NOMO-1 (cell line): ENCODE measurements around the gene NUDT1.

ENCODE experiments used
- DNase-seq, 2 experiments: peaks; one replicate each; lab custom pipeline; 2025; ENCODE audit not compliant: unreplicated experiment in 2 of 2; lab: John Stamatoyannopoulos, UW

NUDT1 gene

DNA sequence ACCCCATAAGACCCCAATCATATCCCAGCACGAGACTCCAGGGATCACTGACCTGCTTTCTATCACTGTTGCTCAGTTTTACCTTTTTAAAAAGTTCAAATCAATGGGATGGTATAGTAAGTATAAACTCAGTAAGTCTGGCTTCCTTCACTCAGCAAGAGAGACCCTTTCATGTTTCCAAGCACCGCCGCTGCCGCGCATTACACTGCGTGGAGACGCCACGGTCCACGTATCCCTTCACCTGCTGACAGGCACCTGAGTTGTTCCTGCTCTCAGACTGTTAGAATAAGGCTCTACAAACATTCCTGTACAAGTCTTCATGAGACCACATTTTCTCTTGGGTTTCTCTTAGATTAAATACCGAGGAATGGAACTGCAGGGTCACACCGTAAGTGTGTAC, 37.6 kb upstream of the NUDT1 start:
- DNase-seq = no peak

DNA sequence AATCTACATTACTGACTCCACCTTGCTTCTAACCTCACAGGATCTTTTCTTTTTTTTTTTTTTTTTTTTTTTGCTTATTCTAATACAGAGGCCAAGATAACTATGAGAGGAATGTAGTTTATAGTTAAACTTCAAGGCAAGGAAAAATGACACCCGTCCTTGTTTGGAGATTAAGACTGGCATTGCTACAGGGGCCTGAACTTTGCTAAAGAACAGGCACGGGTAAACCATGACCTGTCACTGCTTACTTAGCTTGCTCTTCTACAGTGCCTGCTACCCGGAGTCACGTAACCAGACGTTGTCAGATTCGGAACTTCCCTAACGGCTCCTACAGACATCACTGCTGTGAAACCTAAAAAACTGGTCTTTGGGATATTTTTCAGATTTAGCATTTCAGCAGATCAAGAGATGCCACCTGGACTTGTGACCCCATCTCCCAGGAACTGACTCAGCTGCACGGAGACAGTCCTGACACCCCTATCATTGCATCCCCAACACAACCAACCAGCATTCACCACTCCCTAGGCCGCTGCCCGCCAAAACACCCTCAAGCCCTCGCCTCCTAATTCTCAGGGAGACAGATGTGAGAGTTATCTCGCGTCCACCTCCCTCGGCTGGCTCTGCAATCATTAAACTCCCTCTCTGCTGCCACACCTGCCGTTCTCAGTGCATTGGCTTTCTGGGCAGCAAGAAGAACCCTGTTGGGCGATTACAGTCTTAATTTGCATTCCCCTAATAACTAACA, 36.8 kb upstream of the NUDT1 start:
- no peak for DNase-seq

DNA sequence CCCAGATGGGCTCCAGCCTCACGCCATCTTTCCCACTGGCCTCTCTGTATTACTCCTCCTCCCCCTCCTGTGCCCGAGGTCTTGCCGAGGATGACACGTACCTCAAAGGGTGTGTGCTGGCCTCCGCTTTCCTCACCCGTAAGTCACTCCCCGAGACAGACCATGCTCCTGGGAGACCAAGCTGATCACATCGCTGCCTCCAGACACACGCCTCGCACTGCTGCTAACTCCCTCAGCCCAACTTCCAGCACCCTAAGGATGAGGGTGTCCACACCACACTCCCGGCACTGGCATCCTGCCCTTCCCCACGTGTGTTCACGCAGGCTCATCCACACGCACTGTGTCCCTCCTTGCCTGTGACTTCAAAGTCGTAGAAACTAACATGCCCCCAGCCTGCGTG, 33.3 kb upstream of the NUDT1 start:
- no peak for DNase-seq

DNA sequence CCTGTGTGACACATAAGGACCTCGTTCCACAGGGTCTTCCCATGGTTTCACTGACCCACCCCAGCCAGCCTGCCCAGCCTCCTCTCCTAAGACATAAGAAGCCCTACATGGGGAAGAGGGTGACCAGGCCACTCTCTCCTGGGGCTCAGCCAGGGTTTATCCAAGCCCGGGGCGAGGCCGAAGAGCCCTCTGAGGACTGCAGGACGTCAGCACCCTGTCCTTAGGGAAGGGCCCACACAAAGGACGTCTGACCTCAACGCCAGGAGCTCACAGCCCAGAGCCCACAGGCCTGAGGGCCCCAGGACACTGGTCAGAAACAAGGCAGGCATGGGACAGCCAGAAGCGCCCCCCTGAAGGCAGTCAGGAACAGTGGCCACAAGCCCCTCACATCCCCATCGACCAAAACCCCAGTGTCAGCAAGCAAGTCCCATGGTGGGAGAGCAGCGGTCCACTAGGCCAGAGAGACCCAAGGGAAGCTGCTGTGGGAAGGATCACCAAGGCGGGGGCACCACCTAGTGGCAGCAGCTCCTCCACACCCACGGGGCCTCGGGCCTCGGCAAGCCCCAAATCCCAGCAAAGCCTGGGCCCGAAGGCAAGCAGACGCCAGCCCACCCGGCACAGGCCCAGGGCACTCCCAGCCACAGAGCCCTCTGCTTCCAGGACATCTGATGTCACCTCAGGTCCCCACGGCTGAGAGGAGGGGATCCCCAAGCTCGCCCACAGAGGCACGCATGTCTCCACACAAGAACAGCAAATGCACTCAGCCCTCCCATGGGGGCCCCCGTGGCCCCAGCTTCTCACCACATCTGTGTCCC, 32.7 kb upstream of the NUDT1 start:
- no peak for DNase-seq

DNA sequence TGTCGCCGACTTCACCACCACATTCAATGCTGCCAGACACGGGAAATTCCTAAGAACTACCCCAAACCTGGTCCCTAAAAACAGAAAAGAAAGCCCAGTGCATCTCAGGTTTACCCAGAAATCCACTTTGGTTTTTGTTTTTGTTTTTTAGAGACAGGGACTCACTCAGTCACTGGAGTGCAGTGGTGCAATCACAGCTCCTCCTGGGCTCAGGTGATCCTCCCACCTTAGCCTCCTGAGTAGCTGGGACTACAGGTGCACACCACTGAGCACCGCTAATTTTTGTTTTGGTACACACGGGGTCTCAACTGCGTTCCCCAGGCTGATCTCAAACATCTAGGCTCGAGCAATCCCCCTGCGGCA, 32.1 kb upstream of the NUDT1 start:
- DNase-seq = no peak

DNA sequence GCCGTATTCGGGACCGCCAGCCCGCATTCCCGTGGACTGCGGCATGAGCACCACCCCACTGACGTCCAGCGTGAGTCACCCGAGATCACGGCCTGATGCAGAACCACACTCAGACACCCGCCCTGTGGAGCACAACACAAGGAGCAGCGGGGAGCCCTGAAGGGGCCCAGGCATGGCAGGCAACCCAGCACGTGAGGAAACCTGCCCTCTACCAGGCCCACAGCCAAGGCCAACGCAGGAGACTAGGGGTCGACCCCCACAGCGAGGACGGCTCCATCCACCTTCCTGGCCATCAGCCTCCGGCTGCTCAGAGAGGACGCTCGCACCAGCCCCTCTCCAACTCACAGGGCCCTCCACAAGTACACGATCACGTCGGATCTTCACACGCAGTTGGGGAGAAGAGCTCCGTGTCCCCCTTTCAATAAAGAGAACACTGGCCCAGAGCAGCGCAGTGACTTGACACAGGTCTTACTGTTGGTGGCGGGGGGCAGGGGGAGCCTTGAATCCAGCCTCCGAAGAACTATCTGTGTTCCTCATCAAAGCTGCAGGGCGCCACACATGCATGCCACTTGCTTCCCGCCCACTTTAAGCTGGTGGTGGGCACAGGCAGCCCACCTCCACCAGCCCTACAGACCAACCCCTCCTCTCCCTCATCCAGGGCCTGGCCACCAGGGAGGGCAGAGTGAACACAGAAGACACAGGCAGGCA, 31.3 kb upstream of the NUDT1 start:
- DNase-seq = no peak

DNA sequence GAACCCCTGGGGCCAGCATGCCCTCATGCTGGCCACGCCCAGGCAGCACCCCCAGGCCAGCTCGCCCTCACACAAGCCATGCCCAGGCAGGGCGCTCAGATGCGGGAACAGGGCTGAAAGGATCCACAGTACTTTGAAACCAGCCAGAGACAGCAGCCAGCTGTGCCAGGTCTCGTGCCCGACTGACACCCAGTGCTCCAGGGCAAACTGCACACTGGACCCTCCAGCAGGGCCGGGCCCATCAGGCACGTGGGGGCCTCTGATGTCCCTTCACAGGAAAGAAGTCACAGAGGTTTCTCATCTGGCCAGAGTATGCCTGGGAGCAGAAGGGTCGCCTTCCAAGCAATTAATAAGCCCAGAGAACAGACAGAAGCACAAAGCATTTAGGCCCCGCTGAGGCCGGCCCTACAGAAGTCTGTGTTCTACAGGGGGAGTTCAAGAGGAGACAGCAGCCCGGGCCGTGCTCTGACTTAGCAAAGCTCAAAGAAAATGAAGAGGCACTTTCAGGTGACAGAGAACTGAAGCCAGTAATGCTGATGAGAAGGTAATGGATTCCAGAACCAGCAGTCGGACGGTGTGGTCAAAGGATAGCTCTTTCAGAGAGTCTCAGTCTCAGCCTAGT, 30.7 kb upstream of the NUDT1 start:
- no peak for DNase-seq

DNA sequence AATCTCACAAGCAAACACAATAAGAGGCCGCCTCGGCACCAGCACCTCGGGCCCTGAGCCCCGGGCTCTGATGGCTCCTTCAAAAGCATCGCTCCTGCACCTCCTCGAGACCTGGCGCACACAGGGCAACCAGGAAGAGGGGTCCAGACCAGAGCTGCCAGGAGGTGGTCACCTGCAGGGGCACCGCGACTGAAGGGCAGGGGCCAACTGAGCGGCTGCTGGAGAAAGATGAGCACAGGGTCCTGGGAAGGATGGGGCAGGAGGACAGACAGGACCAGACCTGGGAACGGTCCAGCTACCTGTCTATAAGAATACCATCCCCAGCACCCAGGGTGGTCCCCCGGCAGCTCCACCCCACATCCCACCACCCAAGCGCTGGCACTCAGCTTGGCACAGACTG, 30.1 kb upstream of the NUDT1 start:
- DNase-seq = no peak

DNA sequence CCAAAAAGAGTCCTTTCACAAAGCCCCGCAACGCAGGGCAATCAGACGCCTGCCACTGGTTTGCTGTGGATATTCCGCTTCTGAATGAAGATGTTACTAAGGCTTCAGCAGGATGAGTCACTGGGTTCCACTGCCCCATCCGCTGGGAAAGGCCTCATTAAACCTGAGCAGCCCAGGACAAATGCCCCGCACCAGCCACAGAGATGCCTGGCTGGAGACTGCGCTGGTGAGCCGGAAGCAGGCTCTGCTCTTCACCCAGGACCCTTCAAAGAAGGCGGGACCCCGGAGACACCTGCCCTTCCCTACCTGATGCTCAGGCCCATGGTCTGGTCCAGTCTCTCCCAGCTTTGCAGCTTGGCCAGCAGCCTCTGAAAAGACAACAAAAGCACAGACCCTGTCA, 29.1 kb upstream of the NUDT1 start:
- no peak for DNase-seq

DNA sequence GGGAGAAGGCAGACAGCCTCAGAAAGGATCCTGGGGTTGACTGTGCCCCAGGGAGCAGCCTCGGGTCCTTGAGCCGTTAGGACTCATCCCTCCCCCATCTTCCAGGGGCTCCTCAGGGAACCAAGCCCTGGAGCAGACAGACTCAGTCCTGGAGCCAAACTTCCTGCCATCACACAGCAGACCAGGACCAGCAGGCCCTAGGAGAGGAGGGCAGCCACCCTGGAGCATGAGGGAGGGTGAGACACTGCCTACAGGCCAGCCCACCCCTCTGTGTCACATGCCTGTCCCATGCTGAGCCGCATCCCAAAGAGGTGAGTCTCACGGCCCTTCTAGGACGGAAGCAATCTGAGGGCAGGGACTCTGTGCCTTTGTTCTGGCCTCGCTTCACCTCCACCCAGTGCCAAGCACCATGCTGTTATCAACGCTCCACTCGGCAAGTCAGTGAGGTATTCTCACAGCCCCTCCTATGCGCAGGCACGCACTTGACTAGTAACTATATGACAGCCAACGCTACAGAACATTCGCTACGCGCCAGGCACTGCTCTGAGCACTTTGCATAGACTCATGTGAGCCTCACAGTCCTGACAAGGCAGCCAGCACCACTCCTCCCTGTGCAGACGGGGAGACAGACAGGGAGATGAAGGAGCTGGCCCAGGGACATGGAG, 28.3 kb upstream of the NUDT1 start:
- DNase-seq = no peak

DNA sequence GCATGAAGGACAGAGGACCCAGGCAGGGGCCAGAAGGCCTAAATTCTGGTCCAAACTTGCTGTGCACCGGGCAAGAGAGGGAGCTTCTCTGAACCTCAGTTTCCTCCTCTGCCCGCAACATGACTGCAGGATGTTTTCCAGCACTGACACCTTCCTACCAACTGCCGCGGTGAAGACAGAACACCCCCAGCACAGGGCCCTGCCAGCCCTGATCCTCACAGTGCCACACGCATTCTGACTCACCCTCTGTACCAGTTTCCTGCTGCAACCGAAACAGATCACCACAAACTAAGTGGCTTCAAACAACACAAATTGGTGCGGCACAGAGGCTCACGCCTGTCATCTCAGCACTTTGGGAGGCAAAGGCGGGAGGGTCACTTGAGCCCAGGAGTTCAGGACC, 27.4 kb upstream of the NUDT1 start:
- DNase-seq = no peak

DNA sequence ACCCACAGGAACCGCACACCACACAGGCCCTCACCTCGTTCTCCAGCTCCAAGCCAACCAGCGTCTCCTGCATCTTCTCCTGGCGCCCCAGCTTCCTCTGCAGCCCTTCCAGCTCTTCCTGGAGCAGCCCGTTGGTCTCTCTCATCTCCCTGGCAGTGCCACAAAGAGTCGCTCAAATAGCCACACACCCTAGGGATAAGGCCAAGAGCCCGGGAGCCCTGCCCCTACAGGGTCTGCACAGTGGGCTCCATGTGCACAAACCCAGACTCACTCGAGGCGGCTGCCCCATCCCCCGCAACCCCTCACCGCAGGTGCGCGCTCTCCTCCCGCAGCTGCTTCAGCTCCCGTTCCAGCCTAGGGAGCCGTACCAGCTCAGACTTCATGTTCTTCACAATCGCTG, 26.2 kb upstream of the NUDT1 start:
- DNase-seq = no peak

DNA sequence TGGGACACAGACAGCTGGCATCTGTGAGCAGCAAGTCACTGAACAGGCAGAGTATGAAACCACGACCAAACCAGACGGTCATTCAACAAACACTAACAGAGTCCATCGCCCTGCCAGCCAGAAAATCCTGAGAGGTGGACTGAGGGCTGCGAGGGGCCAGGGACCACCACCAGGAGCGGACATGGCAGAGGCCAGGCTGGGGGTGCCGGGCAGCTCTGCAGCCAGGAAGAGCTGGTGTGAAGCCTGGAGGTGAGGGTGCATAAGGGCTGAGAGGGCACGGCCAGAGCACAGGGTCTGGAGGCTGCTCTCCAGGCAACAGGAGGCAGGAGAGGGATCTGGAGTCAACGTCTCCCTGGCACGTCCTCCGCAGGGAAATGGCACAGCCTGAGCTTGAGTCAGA, 24.8 kb upstream of the NUDT1 start:
- no peak for DNase-seq

DNA sequence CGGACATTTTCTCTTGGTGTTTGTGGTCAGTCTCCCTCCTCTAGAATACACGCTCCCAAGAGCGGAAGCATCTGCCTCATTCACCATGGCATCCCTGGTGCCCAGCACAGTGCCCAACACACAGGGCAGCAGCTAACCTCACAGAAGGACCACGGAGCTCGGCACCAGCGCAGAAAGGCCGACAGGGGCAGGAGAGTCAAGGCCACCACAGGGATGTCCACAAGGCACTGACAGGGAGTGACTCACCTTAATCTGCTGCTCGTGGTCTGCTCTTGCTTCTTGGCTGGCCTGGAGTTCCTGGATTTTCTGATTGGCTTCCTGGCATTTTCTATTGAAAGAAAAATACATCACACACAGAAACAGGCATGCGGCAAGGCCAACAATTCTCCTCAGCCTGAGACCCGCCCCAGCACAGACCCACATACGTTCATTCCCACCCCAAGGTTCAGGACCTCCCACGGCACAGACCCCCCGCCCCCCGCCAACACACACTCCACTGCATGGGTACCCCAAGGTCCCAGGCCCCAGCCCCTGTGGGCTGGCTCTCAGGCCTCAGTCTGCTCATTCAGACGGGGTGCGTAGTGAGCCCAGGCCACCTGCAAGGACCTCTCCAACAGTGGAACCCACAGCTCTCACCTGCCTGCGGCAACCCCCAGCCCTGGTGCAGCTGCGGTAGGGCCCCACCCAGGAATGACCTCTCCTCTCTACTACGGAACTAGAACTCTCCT, 24.1 kb upstream of the NUDT1 start:
- DNase-seq = no peak

DNA sequence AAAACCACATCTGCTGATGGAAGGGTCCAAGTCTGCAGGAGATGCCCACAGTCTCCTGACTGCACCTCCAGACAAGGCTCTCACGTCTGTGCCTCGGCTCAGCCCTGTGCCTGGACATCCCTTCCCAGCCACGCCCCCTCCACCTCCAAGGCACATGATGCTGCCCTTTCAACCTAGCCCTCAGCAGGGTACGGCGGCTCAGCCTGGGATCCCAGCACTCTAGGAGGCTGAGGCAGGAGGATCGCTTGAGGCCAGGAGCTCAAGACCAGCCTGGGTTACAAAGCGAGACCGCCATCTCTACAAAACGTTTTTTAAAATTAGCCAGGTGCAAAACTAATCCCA, 23.6 kb upstream of the NUDT1 start:
- DNase-seq = no peak

DNA sequence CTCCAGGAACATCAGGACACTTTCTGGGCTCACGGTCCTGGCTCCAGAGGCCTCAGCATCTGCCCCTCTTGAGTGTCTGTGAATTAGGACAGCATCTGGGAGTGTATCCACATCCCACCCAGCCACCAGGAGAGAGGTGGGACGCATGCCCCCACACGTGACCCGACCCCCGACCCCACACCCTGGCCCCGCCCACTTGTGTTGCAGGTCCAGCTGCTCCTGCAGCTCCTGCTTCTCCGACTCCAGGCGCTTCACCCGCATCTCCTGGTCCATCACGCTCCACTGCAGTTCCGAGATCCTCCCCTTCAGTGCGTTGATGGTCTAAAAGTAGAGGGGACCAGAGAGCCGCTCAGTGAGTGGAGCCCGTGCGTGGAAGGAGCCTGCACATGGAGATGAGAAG, 22.9 kb upstream of the NUDT1 start:
- no peak for DNase-seq

DNA sequence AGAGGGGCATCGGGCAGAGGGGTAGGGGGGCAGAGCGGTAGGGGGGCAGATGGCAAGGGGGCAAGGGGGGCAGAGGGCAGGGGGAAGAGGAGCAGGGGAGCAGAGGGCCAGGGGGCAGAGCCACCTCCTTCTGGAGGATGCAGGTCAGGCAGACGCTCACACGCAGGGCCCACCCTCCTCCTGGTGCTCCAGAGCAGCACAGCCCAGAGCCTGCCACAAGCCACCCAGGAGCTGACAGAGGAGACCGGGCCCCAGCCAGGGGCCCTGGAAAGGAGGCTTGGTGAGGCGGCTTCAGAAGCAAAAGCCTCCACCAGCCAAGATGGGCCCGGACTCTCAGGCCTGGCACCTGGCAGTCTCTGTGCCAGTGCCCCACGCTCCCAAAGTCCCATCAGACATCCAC, 22.4 kb upstream of the NUDT1 start:
- no peak for DNase-seq

DNA sequence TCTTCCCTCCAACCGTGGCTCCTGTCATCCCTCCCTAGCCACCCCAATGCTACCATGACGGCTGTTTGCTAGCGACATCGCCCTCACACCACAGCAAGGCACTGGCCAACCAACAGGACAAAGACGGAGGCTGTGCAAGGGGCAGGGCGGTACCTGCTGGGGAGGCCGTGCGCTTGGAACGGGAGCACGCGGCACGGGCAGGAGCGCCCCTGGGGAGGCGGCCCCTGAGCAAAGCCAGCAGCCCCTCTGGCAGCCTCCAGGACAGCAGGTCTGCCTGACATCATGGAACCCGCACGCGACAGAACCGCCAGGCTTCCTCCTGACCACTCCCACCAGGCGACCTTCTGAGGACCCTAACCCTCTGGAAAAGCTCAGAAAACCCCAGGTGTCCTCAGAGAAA, 22.0 kb upstream of the NUDT1 start:
- no peak for DNase-seq

DNA sequence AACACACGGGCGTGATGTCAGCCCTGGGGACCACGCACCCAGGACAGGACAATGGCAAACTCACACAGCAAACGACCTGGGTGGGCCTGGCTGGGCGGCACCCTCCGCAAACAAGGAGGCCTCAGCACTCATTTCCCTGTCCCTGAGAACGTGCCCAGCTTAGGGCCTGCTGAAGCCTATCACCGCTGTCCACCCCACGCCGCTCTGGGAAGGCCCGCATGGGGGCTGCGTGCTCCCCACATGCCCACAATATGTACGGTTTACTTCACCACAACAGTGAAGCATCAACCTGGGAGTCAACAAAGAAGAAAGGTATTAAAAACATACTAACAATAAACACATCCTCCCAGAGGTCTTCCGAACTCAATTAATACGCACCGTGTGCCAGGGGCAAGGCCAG, 21.5 kb upstream of the NUDT1 start:
- no peak for DNase-seq

DNA sequence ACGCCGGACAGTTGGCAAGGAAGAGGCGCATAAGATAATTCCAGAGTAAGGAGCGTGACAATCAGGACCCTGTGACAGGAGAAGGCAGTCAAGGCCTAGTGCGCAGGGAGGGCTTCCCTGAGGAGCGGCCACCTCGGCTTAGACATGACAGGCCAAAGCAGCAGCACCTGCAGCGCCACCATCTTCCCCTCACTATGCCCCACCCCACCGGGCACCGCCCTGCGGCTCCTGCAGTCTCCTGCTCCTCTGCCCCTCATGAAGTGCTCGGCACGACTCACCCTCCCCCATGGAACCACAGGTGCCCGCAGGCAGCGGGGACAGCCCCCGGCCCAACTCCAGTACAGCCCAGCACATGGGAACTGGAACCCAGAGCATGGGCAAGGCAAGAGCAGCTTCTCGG, 21.1 kb upstream of the NUDT1 start:
- no peak for DNase-seq
